GM21576 (cell line): ENCODE measurements around the gene IL18R1.

Source experiments
- ATAC-seq: cut with Tn5 transposase; IDR thresholded peaks from one replicate; pipeline ENCODE4 v1.9.1; 2021; ENCODE audit warnings: mild to moderate bottlenecking, moderate library complexity; ENCODE audit not compliant: unreplicated experiment

The IL18R1 gene

DNA sequence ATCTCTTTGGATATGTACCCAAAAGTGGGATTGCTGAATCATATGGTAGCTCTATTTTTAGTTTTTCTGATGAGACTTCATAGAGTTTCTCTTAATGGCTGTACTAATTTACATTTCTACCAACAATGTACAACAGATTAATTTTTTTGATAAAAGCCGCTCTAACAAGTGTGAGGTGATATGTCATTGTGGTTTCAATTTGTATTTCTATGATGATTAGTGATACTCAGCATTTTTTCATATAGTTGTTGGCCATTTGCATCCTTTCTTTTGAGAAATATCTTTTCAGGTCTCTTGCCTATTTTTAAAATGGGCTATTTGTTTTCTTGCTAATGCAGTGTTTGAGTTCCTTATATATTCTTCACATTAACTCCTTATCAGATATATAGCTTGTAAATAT lies 71.7 kb downstream of the IL18R1 start:
- ATAC-seq, result no peak

DNA sequence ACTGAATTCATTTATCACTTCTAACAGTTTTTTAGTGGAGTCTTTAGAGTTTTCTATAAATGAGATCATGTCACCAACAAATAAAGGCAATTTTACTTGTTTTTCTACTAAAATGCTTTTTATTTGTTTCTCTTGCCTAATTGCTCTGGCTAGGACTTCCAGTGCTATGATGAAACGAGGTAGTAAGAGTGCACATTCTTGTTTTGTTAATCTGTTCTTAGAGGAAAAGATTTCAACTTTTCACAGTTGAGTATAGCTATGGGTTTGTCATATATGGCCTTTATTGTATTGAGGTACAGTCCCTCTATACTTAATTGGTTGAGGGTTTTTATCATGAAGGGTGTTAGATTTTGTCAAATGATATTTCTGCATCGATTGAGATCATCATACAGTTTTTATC lies 73.0 kb downstream of the IL18R1 start:
- ATAC-seq, result no peak

DNA sequence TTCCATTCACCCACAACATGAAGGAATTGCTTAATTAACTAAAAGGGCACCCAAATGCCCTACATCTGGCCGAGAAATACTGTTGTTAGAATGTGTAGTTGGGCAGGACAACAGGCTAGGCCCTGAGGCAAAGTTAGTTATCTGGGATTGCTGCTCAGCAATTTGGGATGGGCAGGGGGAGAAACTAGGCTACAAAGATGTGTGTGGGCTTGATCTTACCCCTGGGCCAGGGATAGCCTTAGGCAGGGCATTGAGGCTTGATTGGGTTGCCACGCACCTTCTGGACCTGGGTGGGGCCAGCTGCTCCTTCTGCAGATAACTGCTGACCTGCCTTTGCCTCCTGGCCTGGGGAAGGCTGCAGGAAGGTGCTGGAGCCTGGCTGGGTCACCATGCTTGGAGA lies 76.8 kb downstream of the IL18R1 start:
- ATAC-seq, result no peak

DNA sequence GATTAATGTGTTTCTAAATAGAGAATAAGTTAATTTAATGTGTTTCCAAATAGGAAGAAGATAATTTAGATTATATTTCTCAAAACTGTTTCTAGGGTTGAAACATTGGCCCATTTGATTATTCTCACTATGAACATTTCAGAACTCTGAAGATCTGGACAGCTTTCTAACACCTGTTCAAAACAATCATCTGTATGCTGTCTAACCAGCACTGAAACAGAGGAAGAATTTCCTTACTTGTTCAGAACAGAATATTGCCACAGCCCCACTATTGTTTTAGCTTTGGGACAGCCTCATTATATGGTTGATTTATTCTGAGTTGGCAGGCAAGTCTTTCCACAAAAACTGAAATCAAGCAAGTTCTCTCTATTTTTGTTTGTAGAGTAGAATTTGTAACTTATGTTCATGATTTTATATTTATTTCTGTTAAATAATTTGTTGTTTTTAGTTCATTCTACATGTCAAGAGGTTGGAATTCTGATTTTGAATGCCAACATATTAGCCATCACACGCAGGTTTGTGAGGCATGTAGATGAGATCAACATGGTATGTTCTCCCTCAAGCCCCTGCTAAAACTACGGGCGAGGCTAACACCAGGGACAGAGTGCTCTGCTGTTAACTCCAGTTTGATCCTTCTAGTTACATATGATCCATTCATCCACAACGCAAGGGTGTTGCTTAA lies 78.5 kb downstream of the IL18R1 start:
- no peak for ATAC-seq

DNA sequence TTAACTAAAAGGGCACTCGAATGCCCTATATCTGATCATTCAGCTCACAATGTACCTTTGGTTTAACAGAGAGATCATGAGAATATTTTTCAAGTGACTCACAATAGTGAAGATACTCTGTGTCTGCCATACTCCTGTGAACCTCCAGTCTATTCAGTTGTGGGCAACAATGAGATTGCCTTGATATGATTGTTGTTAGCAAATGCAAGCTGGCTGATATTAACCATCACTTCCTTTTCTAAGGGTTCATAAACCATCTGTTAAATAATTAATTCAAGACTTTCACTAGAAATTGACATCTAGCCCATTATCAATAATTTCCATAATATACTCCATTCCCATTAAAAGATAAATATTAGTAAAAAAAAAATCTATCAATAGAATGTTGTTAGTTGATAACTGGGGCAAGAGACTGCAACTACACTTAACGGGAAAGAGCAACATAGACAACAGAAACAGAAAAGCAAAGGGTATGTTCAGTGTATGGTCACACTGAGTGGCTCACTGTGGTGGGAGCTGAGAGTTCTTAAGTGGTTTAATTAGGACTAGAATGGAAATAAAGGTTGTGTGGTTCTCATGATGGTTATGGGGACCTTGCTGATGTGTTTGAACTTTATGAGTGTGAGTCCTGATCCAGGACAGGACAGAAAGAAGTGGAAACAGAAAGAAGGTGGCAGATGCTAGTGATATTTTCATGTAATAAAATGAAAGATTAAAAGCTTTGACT lies 79.2 kb downstream of the IL18R1 start:
- ATAC-seq, result no peak

DNA sequence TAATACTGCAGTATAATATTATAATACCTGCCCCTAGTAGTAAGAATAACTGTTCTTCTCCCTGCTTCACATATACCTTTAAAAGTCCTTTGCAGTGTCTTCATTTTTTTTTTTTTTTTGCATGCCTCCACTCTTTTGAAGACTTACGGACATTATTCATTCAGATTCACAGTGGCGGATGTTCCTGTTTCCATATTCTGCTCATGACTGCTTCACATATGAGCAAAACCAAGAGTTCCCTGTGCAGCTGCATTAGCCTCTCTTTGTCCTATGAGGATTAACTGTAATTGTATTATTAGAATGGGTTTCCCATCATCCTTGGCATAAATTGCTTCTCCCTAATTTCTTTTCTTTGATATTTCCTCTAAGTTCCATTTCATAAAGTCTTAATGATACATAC lies 80.1 kb downstream of the IL18R1 start:
- ATAC-seq, result no peak

DNA sequence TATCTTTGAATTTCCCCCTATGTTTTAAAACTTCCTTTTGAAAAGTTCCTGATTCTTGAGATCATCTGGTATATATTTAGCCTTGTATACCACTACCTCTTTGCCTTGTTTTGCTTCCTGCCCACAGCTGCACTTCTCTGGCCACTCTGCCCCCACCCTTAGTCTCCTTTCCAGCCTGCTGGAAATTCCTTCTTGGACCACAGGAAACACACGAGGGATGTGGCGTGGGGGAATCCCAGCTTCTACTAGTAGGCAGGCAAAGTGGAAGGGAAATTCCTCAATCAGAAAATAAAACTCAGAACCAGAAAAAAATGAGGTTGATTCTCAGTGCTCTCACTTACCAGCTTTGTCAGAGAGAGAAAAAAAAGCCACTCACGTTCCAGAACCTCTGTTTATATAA lies 80.7 kb downstream of the IL18R1 start:
- ATAC-seq, result no peak

DNA sequence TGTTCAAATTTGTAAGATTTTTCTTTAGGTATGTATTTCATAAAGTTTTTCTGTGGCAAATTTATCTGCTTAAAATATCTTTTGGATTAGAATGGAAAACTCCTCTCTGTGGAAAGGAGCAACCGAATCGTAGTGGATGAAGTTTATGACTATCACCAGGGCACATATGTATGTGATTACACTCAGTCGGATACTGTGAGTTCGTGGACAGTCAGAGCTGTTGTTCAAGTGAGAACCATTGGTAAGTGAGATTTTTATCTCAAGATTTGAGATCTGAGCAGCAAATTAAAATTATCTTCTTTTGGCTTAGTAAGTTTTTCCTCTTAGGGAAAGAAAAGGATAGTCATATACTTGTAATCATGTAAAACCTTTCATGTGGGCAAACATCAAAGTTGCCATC lies 81.5 kb downstream of the IL18R1 start:
- no peak for ATAC-seq

DNA sequence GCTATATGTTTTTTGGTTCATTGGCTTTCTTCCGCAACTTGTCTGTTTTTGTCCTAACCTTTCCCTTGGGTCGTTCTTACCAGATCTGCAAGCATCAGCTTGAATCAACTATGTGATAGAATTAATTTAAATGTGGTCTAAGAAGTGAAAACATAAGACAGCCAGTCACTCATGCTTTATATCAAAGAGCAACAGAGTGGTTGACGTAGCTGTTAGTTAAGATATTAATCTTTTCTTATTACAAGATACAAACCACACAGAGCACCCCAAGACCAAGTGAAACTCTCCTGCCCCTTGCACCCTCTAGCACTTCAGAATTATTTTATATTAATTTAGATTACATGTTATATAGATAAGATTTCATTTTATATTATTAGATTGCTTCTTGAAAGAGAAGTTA lies 82.5 kb downstream of the IL18R1 start:
- ATAC-seq, result no peak

DNA sequence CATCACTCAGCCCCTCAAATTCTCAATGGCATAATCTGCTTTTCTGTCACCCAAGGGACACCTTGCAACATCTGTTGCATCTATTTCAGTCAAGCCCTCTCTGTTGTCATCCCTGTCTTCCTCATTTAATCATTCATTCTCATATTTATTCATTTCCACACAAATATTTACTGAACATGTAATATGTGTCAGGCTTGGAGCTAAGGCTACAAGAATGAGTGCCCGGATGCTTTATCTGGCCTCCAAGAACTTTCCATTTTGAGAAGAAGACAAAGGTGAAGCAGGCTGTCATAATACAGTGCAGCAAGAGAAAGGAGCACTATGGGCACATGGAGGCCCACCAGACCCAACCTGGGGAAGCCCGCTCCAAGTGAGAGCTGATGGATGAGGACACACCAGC lies 83.0 kb downstream of the IL18R1 start:
- no peak for ATAC-seq

DNA sequence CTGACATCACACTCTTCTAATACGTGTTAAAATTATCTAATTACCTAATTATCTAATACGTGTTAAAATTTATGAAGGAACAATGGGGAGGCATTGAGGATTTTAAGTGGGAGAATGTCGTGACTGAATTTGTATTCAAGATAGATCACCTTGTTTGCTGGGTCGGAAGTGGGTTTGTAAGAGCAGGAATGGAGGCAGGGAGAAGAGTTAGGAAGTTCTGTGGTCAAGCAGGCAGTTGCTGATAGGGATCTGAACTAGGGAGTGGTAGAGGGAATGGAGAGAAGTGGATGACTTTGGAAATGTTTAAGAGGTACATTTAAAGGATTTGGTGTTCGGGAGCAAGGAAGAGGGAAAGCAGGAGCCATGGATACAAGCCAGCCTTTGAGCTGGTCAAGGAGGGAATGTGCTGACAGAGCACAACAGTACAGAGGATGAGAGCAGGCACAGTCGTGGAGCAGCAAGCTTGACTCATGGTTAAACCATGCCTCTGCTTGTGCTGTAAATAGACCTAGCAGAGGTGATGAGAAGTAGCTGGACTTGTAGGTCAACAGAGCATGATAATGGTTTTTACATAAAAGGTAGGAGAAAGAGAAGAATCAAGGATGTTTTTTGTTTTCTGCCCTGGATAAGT lies 83.6 kb downstream of the IL18R1 start:
- ATAC-seq, result no peak

DNA sequence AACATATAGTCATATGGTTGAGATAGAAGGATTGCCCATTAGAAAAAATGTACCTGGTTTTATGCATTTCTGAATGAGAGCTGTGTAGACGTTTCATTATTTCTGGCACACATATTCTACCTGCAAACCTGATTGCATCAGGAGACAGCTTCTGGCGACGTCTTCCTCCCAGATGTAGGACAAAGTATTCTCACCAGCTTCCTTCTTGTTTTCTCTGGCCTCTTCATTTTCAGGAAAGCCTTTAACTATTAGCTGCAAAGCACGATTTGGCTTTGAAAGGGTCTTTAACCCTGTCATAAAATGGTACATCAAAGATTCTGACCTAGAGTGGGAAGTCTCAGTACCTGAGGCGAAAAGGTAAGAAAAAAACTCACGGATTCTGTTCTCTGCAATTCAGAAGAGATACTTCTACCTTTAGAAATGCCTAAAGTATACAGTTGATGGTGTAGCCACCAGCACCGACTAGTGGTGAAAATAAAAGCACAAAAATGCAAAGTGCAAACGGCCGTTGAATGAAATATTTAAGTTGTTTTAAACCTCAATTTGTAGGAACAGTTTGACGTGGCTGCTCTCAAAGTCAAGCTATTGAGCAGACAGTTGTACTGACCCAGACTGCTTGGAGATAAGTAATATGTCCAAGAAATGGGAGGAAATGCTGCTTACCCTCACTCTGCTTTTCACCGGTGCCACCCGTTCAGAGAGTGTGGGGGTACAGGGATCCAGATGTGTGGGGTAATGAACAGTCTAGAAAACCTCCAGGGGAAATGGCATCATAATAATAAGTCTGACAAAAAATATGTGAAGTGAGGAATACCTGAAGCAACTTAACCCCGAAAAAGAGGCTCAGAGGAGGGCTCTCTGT lies 87.6 kb downstream of the IL18R1 start:
- peak; percentile 79 for ATAC-seq

DNA sequence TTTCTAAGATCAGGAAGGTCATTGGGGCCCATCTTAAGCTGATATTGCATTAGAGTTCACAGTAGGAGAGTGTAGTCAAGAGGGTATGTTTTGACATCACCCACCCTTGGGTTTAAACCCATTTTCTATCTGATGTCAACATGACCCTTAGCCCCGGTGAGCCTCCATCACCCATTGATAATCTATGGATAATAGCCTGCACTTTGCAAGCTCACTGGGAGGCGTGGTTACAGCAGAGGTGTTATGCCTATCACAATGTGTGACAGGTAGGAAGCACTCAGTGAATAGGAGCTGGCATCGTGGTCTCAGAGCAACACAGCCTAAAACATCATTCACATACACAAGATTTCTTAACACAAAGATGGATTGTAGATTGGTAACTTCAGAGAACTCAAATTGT lies 88.6 kb downstream of the IL18R1 start:
- no peak for ATAC-seq

DNA sequence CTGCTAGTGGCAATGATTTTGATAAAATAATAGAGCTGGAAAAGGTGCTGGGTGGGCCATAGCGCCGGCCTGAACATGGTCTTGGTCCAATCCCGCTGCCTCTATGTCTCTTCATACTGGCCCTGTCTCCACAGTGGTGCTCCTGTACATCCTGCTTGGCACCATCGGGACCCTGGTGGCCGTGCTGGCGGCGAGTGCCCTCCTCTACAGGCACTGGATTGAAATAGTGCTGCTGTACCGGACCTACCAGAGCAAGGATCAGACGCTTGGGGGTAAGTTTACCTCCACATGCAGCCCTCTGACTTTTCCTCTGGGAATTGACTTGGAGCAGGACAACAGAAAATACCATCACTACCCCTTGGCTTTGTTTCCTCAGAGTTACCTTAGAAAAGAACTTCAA lies 91.3 kb downstream of the IL18R1 start:
- no peak for ATAC-seq
